ENCODE results near the gene COPS8.
A peak's percentile ranks its signal among the peaks of the same experiment; 100 is the strongest.

The COPS8 gene

DNA sequence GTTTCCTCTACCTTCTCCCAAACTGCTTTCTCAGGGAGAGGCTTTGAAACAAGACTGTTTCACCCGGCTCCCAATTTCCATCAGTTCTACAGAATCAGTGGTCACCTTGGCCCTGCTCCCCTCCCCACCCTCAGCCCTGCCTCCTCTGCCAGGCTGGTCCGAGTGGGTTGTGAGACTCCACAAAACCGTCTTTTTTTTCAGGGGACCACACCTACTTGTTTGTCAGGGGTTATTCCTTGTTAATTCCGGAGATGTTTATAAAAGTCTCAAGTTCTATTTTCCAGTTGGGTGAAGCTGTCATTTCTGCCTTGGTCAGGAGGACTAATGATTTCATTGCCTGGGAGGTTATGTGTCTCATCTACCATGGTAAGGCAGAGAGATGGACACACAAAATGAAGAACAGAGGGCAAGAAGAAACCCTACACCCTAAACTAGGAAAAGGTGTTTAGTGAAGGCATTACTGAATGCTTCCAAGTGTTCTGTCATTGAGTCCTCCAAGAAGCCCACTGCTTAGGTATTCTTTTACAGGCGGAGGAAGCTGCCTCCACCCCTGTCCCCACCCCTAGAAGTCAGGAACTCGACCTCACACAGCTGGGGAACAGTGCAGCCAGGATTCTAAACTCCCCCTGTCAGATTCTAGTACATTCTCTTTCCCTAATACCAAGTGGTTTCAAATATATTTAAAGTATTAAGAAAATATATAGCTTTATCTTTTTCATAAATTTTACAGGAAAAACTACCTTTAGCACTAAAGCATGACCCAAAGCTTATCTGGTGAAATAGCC, 46.3 kb downstream of the COPS8 start:
- DNase-seq (ENCODE audit: low spot score): no peak

DNA sequence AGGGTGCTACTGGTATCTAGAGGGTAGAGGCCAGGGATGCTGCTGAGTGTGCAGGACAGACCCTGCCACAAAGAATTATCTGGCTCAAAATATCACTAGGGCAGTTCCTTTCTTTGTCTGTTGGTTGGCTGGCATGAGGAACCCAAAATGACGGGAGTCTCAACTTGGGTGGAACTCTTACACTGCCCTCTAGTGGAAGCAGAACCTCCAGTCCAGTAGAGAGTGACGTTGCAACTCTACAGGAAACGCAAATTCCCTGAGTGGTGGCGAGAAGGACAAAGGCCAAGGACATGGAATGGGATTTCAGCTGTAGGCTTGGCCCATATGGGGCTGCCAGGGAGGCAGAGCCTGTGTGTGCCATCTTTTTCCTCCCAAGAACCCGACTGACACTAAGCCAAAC, 47.1 kb downstream of the COPS8 start:
- no peak for DNase-seq (ENCODE audit: low spot score)

DNA sequence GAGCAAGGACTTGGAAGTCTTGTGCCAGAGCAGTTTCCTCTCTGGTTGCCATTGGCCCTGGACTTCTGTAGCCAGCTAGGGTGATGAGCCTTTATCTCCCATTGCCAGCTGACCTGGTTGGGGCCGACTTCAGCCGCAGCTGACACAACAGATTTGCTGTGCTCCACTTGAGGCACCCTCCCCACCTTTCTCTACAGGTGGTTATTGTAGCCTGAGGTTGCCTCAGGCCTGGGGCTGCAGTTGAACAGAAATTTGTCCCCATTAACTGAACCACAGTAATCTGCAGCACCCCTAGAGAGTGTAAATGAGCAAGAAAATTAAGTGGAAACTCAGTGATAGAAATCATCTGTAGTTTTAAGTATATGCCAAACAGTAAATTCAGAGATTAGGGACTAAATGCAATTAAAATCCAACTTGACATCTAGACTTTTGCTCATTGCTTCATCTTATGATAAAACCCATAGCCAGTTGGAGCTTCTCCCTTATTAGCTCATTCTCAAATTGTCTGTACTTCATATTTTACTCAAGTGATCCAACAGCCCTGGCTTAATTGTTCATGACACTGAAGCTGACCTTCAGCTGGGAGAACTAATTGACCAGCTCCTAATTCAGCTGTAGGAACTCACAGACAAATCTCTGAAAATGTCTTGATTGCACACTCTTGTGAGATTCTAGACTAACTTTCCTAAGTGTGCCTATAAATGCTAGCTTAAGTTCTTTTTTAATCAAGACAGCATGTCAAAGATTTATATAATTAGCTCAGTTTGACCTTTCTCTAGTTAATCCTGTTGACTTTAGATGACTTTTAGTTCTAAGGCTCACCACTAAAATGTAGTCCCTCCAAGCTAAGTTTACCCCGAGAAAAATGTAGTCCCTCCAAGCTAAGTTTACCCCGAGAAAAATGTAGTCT, 48.9 kb downstream of the COPS8 start:
- DNase-seq (ENCODE audit: low spot score): no peak

DNA sequence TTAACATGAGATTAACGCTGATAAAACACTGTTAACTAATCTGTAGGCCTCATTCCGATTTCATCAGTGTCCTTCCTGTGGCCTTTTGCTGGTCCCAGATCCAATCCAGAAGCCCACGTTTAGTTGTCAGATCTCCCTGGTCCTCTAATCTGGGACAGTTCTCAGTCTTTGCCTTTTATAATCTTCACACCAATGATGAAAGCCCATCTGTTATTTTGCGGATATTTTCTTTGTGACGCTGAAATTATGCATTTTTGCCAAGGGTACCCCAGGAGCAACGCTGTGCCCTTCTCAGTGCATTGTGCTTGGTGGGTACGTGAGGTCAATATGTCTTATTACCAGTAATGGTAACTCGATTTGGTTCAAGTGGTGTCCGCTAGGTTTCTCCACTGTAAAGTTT, 51.1 kb downstream of the COPS8 start:
- no peak for DNase-seq (ENCODE audit: low spot score)

DNA sequence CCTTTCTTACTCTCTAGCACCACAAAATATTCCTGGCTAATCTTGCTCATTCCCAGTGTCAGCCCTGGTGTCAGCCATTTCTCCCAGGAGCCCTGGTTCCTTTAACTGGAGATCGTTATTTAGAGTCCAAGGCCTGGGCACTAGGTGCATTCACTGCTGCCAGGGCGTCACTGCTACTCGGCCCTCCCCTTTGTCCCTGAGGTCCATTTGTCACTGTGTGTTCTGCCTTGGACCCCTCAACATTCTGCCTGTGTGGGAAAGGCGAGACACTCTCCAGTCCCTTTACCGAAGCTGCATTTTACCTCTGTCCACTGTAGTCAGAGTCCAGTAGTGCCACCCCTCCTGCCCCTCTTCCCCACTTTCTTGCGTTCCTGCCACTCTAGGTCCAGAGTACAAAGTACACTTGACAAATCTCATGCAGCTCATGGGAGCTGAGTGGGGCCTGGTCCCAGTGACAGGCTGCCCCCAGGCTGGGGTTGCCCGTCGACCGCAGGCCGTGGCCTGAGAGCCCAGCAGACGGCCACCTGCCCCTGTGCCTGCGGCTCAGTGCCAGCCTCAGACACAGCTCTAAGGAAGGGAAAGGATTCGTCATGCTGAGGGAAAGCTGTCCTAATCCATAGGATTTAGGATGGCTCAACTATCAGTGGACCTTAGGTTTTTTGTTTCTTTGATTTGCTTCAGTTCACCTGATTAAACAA, 52.1 kb downstream of the COPS8 start:
- DNase-seq (ENCODE audit: low spot score): no peak

DNA sequence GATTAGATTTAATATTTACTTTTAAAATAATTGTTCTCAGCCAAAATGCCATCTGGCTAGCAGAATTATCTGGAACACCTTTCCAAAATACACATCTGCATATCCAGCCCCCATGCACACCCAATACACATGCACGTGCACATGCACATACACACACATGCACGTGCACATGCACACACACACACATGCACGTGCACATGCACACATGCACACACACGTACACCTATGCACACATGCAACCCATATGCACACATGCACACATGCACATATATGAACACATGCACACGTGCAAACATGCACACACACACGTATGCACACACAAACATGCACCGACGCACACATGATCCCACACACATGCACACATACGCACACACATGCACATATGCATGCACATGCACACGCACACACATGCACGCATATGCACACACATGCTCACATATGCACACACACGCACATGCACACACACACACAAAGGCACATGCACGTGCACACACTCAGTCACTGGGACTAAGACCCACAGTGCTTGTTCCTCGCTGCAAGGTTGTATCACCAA, 53.5 kb downstream of the COPS8 start:
- no peak for DNase-seq (ENCODE audit: low spot score)

DNA sequence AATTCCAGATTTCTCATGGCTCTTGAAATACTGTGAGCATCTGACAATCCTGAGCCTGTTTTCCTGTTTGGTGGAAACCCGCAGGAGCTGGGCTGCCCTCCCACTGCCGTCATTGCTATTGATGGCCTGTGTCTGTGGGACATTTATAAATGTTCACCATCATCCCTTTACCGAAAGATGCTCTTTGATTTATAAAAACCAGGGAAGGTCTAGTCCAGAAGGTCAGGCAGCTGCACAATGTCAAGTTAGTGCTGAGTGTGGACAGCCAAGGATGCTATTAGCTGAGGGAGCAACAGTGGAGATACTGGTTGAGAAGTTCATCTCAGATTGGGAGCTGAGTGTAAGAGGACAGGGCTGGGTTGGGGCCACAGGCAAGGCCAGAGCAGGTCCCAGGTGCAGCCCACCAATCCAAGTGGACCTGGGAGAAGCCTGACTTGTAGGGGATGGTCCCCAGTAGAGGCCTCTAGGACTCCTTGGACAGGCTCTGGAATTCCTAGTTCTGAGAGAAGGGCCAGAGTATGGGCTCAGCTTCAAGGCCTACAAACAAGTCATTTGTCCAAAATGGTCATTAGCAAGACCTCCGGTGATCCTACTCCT, 55.1 kb downstream of the COPS8 start:
- no peak for DNase-seq (ENCODE audit: low spot score)

DNA sequence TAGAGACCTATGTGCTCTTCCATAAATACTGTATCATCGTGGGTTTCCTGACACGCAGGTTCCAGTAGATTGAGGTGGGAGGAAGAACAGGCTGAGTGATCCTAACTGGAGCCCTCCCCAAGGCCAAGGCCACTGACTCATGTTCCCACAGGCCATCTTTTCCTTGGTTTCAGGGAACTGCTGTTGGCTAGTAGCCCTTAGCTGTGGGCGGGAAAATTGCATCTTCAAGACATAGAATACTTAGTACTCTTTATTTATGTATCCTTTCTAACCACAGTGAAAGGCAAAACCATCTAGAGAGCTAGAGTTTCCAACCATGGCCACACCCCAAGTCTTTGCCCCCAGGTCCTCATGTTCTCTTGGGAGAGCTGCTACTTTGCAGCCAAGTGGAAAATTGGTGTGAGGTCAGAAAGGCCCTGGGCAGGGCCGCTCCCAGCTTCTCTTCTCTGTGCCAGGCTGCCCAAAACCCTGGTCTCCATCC, 55.9 kb downstream of the COPS8 start:
- peak; percentile 26 for DNase-seq (ENCODE audit: low spot score)

DNA sequence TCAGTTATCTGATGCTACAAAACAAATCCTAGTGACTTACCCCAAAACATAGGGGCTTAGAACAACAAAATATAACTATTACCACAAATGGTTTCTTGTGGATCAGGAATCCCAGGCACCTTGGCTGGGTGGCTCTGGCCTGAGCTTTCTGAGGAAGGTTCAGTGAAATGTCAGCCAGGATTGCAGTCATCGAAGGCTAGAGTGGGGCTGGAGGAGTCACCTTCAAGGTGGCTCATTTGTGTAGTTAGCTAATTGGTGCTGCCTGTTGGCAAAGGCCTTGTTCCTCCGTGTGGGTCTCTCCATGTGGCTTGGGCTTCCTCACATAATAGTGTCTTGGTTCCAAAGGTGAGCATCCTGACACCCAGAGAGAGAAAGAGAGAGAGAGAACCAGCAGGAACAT, 57.4 kb downstream of the COPS8 start:
- DNase-seq (ENCODE audit: low spot score): no peak

DNA sequence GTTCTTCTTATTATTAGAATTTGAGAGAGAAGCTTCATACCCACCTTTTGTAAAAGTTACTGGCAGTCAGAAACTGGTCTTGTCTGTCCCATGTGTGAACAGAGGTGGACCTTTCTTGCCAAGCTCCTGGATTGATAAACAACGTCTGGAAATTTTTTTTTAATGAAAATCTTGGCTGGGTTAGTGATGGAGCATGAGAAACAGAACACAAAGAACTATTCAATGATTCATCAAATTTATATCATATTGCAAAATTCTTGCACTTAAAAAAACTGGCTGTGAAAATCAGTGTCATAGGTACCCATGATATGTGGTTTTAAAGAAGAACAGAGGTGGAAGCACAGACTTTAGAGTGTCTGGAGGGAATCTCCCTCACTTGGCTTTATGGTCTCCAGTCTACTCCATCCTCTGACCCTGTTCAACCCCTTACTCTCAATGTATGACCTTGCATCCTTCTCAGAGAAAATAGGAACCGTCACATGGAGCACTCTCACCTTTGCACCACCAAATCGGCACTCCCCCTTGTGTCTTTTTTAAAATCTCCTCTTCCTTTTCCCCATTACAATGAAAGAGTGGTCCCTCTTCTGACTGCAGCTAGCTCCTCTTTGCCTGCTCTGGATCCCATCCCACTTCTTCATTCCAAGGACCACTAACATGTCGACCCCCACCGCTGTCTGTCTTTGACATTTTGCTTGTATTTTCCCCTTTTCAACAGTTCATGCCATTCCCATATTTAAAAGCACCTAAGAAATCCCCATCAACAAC, 58.2 kb downstream of the COPS8 start:
- DNase-seq (ENCODE audit: low spot score): no peak

DNA sequence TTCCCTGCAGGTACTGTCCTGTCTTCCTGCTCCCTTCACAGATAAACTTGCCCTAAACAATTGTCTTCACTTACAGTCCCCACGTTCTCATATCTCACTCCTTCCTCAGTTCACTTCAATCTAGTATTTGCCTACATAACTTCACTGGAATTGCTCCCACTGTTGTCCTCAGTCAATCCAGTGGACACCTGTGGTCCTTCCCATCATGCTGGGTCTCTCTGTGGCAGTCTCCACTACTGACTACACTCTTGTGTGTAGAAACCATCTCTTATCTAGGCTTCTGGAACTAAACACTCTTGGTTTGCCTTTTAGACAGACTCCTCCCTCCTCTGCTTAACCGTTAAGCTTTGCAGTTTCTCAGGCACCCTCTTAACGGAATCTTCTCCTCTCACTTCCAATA, 58.8 kb downstream of the COPS8 start:
- DNase-seq (ENCODE audit: low spot score): no peak

DNA sequence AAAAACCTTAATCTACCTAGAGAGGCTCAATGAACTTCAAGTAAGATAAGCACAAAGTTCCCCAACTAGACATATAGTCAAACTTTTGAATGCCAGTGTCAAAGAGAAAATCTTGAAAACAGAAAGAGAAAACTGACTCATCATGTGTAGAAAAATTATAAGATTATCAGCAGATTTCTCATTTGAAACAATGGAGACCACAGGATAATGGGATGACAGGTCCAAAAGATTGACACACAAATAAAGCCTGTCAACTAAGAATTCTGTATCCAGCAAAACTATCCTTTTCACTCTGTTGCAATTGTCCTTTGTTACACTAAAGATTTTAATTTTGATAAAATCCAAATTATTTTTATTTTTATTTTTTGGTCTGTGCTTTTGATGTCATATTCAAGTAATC, 61.6 kb downstream of the COPS8 start:
- no peak for DNase-seq (ENCODE audit: low spot score)

DNA sequence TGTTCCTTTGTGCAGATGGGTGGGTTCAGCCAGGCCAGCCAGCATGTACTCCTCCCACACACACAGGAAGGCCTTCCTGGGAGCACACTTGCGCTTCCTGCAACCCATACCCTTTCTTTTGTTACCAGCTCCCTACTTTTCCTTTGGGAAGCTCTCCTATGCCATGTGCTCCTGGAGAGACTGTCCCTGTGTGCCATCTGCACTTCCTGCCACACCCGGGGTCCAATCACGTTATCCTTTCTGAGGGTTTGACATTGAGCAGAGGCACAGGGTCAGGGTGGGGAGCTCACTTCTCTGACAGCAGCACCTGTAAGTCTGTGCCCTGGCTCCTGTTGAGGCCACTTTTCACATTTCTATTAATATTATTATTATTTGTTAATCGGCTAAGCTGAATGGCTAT, 62.9 kb downstream of the COPS8 start:
- DNase-seq (ENCODE audit: low spot score): no peak

DNA sequence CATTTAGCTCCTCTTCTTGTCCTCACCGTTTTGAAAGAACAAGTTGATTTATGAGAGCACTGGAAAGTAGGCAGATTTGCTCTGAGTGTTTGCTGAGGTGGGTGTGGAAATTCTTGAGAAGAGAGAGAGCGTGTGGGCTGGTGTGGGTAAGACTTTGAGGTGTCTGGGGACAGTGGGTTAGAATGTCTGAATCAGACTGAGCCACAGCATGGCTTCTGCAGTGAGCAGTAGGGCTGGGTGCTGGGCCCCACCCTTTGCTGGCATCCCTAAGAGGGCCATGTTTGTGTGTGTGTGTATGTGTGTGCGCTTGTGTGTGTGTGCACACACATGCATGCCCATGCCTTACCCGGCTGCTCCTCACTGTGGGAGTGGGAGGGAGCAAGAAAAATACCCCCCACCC, 63.7 kb downstream of the COPS8 start:
- DNase-seq (ENCODE audit: low spot score): no peak
